H9 (cell line): ENCODE results near the gene KRTAP10-11. TPM values are rescaled to one million over a fixed set of nuclear protein-coding genes. Genes with fewer than 3 reads are reported as not detected.

ENCODE experiments used
- DNase-seq: peaks from one replicate; pipeline ENCODE4 v3.0.0-alpha.2; 2017
- H2AFZ ChIP-seq: one replicate; pipeline ENCODE4 v1.6.1; 2013; ENCODE audit warnings: mild to moderate bottlenecking, low read length, control low read depth, moderate library complexity
- H2AK5ac ChIP-seq: 2 replicates; pipeline ENCODE4 v1.6.1; 2013; ENCODE audit warnings: low read length, control low read depth, mixed read lengths; ENCODE audit not compliant: insufficient read length
- H2BK120ac ChIP-seq: one replicate; pipeline ENCODE4 v1.6.1; 2013; ENCODE audit warnings: low read depth, mild to moderate bottlenecking, low read length, control low read depth, inconsistent platforms; ENCODE audit not compliant: poor library complexity, severe bottlenecking
- H2BK12ac ChIP-seq: 2 replicates; pipeline ENCODE4 v1.6.1; 2013; ENCODE audit warnings: low read length, control low read depth, mixed read lengths, low read depth; ENCODE audit not compliant: insufficient read length
- H2BK15ac ChIP-seq: 2 replicates; pipeline ENCODE4 v1.6.1; 2013; ENCODE audit warnings: low read depth, low read length, control low read depth
- H2BK20ac ChIP-seq: one replicate; pipeline ENCODE4 v1.6.1; 2013; ENCODE audit warnings: low read depth, mild to moderate bottlenecking, low read length, control low read depth, inconsistent platforms; ENCODE audit not compliant: poor library complexity, severe bottlenecking
- H2BK5ac ChIP-seq: 2 replicates; pipeline ENCODE4 v1.6.1; 2013; ENCODE audit warnings: low read length, control low read depth, mixed read lengths; ENCODE audit not compliant: insufficient read length
- H3K14ac ChIP-seq: 2 replicates; pipeline ENCODE4 v1.6.1; 2013; ENCODE audit warnings: low read length, control low read depth; ENCODE audit not compliant: insufficient read depth
- H3K18ac ChIP-seq: 2 replicates; pipeline ENCODE4 v1.6.1; 2013; ENCODE audit warnings: low read depth, mild to moderate bottlenecking, mixed read lengths, low read length, control low read depth; ENCODE audit not compliant: insufficient read length
- H3K23ac ChIP-seq: 2 replicates; pipeline ENCODE4 v1.6.1; 2013; ENCODE audit warnings: low read length, control low read depth, mixed read lengths, low read depth; ENCODE audit not compliant: insufficient read length
- H3K23me2 ChIP-seq: 2 replicates; pipeline ENCODE4 v1.6.1; 2013; ENCODE audit warnings: low read depth, mild to moderate bottlenecking, mixed read lengths, low read length, control low read depth; ENCODE audit not compliant: insufficient read length, poor library complexity, severe bottlenecking
- H3K27ac ChIP-seq: 2 replicates; pipeline ENCODE4 v1.5.1; 2013; ENCODE audit warnings: low read length, control low read depth, mixed read lengths, low read depth; ENCODE audit not compliant: insufficient read length
- H3K27me3 ChIP-seq: 2 replicates; pipeline ENCODE4 v1.6.1; 2013; ENCODE audit warnings: low read length, control low read depth, inconsistent platforms; ENCODE audit not compliant: insufficient read depth
- H3K4ac ChIP-seq: 2 replicates; pipeline ENCODE4 v1.6.1; 2013; ENCODE audit warnings: low read depth, mild to moderate bottlenecking, control low read depth, inconsistent platforms, low read length, moderate library complexity
- H3K4me1 ChIP-seq: 2 replicates; pipeline ENCODE4 v1.6.1; 2013; ENCODE audit warnings: low read length, control low read depth, inconsistent platforms; ENCODE audit not compliant: insufficient read depth
- H3K4me2 ChIP-seq: 2 replicates; pipeline ENCODE4 v1.6.1; 2013; ENCODE audit warnings: low read length, control low read depth, mixed read lengths; ENCODE audit not compliant: insufficient read length, insufficient read depth
- H3K56ac ChIP-seq: 2 replicates; pipeline ENCODE4 v1.6.1; 2013; ENCODE audit warnings: low read depth, mild to moderate bottlenecking, mixed read lengths, low read length, control low read depth; ENCODE audit not compliant: insufficient read length
- H3K79me1 ChIP-seq: 2 replicates; pipeline ENCODE4 v1.6.1; 2013; ENCODE audit warnings: low read depth, mild to moderate bottlenecking, moderate library complexity, low read length, control low read depth, inconsistent platforms; ENCODE audit not compliant: insufficient read depth, poor library complexity, severe bottlenecking
- H3K79me2 ChIP-seq: 2 replicates; pipeline ENCODE4 v1.6.1; 2013; ENCODE audit warnings: low read length, control low read depth, inconsistent platforms; ENCODE audit not compliant: insufficient read depth
- H3K9ac ChIP-seq: 2 replicates; pipeline ENCODE4 v1.6.1; 2013; ENCODE audit warnings: low read length, control low read depth, mixed read lengths; ENCODE audit not compliant: insufficient read length; ENCODE audit errors: extremely low read depth
- H3K9me3 ChIP-seq: one replicate; pipeline ENCODE4 v1.6.1; 2013; ENCODE audit warnings: low read depth, low read length, inconsistent platforms; ENCODE audit not compliant: control insufficient read depth
- H3T11ph ChIP-seq: one replicate; pipeline ENCODE4 v1.6.1; 2013; ENCODE audit warnings: mild to moderate bottlenecking, low read length, control low read depth, inconsistent platforms
- H4K20me1 ChIP-seq: one replicate; pipeline ENCODE4 v1.6.1; 2013; ENCODE audit not compliant: control insufficient read depth, insufficient read length, insufficient read depth
- H4K5ac ChIP-seq: 2 replicates; pipeline ENCODE4 v1.6.1; 2013; ENCODE audit warnings: low read depth, mild to moderate bottlenecking, mixed read lengths, low read length, control low read depth; ENCODE audit not compliant: insufficient read length
- H4K8ac ChIP-seq: replicated peaks from 2 replicates; pipeline ENCODE4 v1.6.1; 2013; ENCODE audit warnings: low read length, control low read depth, mixed read lengths, low read depth; ENCODE audit not compliant: insufficient read length
- H4K91ac ChIP-seq: 2 replicates; pipeline ENCODE4 v1.6.1; 2013; ENCODE audit warnings: low read depth, mild to moderate bottlenecking, moderate library complexity, mixed read lengths, low read length, control low read depth; ENCODE audit not compliant: insufficient read length
- H3K27ac Mint-ChIP-seq, 3 experiments: 2 replicates in 2 of 3; 3 replicates in 1 of 3; pipeline ENCODE4 v1.8.0; 2020 to 2021; ENCODE audit warnings: mixed read lengths in 3 of 3, mild to moderate bottlenecking in 1 of 3, moderate library complexity in 1 of 3
- H3K27me3 Mint-ChIP-seq: 2 replicates; pipeline ENCODE4 v1.8.0; 2021; ENCODE audit warnings: low read depth, mild to moderate bottlenecking, moderate library complexity, mixed read lengths
- H3K36me3 Mint-ChIP-seq, 3 experiments: 2 replicates in 2 of 3; 3 replicates in 1 of 3; pipeline ENCODE4 v1.8.0; 2020 to 2021; ENCODE audit warnings: low read depth in 3 of 3, mixed read lengths in 3 of 3; ENCODE audit not compliant: insufficient read depth in 1 of 3
- H3K4me1 Mint-ChIP-seq, 2 experiments: 2 replicates each; pipeline ENCODE4 v1.8.0; 2020; ENCODE audit warnings: mixed read lengths in 2 of 2
- H3K4me3 Mint-ChIP-seq, 2 experiments: 2 replicates in 1 of 2; 3 replicates in 1 of 2; pipeline ENCODE4 v1.8.0; 2020 to 2021; ENCODE audit warnings: mild to moderate bottlenecking in 2 of 2, mixed read lengths in 2 of 2, moderate library complexity in 1 of 2
- H3K9me3 Mint-ChIP-seq, 2 experiments: 2 replicates in 1 of 2; 3 replicates in 1 of 2; pipeline ENCODE4 v1.8.0; 2020; ENCODE audit warnings: mild to moderate bottlenecking in 2 of 2, mixed read lengths in 2 of 2, moderate library complexity in 1 of 2
- WGBS: extraction: QIAGEN DNeasy Blood & Tissue Kit; methylation state at CpG from one replicate; pipeline ENCODE4 v1.1.7; 2013; ENCODE audit warnings: missing lambda C conversion rate, low lambda C conversion rate, mixed read lengths; ENCODE audit not compliant: insufficient read length; ENCODE audit errors: extremely low coverage; 5-methylcytosine and 5-hydroxymethylcytosine counted together
- total RNA-seq: library from RNA; stranded (reverse); gene quantifications from 2 replicates; pipeline ENCODE4 v1.2.1, GENCODE V29; 2021
- TF ChIP-seq, protein P1 (sequence below): fragments of 200-600 bp; sonication (generic); conservative IDR thresholded peaks from 3 replicates; pipeline ENCODE4 v1.8.0; 2021; ENCODE audit warnings: antibody characterized with exemption, mild to moderate bottlenecking

Gene KRTAP10-11
- total RNA-seq, 1 experiment from 2014 or later: not detected

DNA sequence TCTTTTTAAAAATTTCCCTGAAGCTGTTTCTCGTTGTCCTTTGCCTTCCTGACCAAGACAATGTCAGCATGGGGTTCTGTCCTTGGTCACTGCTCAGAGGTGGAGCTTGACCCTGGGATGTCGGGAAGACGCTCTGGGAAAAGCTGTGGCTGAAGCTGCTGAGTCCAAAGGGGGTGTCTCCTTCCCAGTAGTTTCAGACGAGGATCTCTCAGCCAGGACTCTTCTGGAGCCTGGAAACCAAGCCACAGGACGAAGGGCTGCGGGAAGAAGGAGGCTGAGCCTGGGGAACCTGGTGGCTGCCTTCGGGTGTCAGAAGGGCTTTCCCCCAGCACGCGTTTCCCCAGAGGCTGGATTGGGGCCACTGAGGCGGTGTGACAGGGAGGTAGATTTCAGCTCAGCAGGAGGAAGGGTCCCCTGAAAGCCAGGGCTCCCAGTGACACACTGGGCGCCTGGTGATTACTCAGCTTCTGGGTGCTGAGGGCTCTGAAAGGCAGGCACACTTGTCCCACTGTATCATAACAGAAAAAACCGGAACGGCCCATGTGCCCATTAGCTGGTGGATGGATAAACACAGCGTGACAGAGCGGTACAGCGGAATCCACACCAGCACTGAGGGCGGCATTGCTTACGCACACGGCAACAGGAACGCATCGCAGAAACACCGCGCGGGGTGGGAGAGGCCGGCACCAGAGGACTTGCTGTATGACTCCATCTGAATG, 40.8 kb downstream of the KRTAP10-11 start:
- Histone ChIP-seq H3K79me1 (no peaks in the 10 kb centered on the region), H2BK5ac (no peak overlapping the region), H3K9me3 (no peaks in the 10 kb centered on the region), H2BK20ac (no peak overlapping the region), H3K4me2 (no peak overlapping the region), H4K5ac (no peak overlapping the region), H3T11ph (no peak overlapping the region), H3K9ac (no peak overlapping the region), H3K23ac (no peak overlapping the region), H3K23me2 (no peaks in the 10 kb centered on the region), H2AK5ac (no peak overlapping the region), H2BK12ac (no peak overlapping the region), H3K18ac (peak overlapping the region; percentile 7), H3K79me2 (no peaks in the 10 kb centered on the region), H4K20me1 (no peaks in the 10 kb centered on the region), H3K27ac (no peak overlapping the region), H4K91ac (no peak overlapping the region), H3K27me3 (no peaks in the 10 kb centered on the region), H2BK15ac (no peak overlapping the region), H3K14ac (no peak overlapping the region; the same call in 1 of the 2 replicates), H2AFZ (no peak overlapping the region), H3K4me1 (peaks cover 5% of the 10 kb centered on the region; the same call in 1 of the 2 replicates), H4K8ac (no peak overlapping the region), H3K56ac (no peak overlapping the region), H2BK120ac (no peak overlapping the region), H3K4ac (no peak overlapping the region)
- Mint-ChIP-seq H3K27ac (peak overlapping the region; percentile 7 to 86 (median 55); a peak in 5 of 7 replicates), H3K4me3 (peak overlapping the region in 1 of 2 experiments; percentile 37; a peak in 3 of 5 replicates), H3K27me3 (peaks cover 24% of the 10 kb centered on the region), H3K4me1 (peaks cover 28 to 31% of the 10 kb centered on the region in 2 experiments), H3K36me3 (no peaks in the 10 kb centered on the region; a peak in 1 of 7 replicates), H3K9me3 (peaks cover 3 to 4% of the 10 kb centered on the region in 2 experiments; a peak in 2 of 5 replicates)
- WGBS: no CpG with 5 or more reads among the region's 25 CpGs
- TF ChIP-seq, protein P1, sequence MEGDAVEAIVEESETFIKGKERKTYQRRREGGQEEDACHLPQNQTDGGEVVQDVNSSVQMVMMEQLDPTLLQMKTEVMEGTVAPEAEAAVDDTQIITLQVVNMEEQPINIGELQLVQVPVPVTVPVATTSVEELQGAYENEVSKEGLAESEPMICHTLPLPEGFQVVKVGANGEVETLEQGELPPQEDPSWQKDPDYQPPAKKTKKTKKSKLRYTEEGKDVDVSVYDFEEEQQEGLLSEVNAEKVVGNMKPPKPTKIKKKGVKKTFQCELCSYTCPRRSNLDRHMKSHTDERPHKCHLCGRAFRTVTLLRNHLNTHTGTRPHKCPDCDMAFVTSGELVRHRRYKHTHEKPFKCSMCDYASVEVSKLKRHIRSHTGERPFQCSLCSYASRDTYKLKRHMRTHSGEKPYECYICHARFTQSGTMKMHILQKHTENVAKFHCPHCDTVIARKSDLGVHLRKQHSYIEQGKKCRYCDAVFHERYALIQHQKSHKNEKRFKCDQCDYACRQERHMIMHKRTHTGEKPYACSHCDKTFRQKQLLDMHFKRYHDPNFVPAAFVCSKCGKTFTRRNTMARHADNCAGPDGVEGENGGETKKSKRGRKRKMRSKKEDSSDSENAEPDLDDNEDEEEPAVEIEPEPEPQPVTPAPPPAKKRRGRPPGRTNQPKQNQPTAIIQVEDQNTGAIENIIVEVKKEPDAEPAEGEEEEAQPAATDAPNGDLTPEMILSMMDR: no peak
- peak; percentile 34 for DNase-seq
